Brain microvascular endothelial cell (primary cell): ENCODE data around the gene MEF2A.

Source experiments
- DNase-seq: peaks from one replicate; pipeline ENCODE4 v3.0.0-alpha.2; 2020
- H3K27ac ChIP-seq: fragments of 250-450 bp; sonication (Bioruptor Pico); 2 replicates; pipeline ENCODE4 v1.5.1; 2020; ENCODE audit warnings: mild to moderate bottlenecking, moderate library complexity
- H3K27me3 ChIP-seq: fragments of 250-450 bp; sonication (Bioruptor Pico); replicated peaks from 2 replicates; pipeline ENCODE4 v1.5.1; 2020; ENCODE audit warnings: mild to moderate bottlenecking
- H3K36me3 ChIP-seq: fragments of 250-450 bp; sonication (Bioruptor Pico); replicated peaks from 2 replicates; pipeline ENCODE4 v1.5.1; 2020; ENCODE audit warnings: mild to moderate bottlenecking
- H3K4me3 ChIP-seq: 2 replicates; pipeline ENCODE4 v1.5.1; 2011; ENCODE audit warnings: low read depth, mild to moderate bottlenecking, control low read depth, low read length, moderate library complexity
- CTCF ChIP-seq: IDR thresholded peaks from 2 replicates; pipeline ENCODE4 v1.5.1; 2011; ENCODE audit warnings: low read depth, mild to moderate bottlenecking, moderate library complexity, low read length, control low read depth, inconsistent platforms; ENCODE audit errors: missing control alignments
- in situ Hi-C: cut with HindIII; loops from 2 replicates; pipeline ENCODE4 v1.10.0; 2017; ENCODE audit warnings: low sequenced_read_pairs, low pct_ligation_motif_present

MEF2A gene

GRCh38 chr15:99613481-99613880, 47.7 kb downstream of the MEF2A start:
- TF ChIP-seq CTCF = no peak
- DNase-seq = no peak
- in situ Hi-C loops = no loop called here
- no peak overlapping the region for H3K4me3 ChIP-seq
- no peak overlapping the region for H3K27ac ChIP-seq
- no peaks in the 10 kb centered on the region for H3K36me3 ChIP-seq
- H3K27me3 ChIP-seq = no peaks in the 10 kb centered on the region

- DNase-seq = no peak
- Histone ChIP-seq H3K27ac (no peak overlapping the region), H3K4me3 (no peak overlapping the region), H3K36me3 (no peaks in the 10 kb centered on the region), H3K27me3 (no peaks in the 10 kb centered on the region)
- TF ChIP-seq CTCF = no peak
- in situ Hi-C loops = no loop called here
Measured at GRCh38 chr15:99613887-99614647, 48.3 kb downstream of the MEF2A start.

GRCh38 chr15:99614749-99615288, 49.0 kb downstream of the MEF2A start:
- no peak for DNase-seq
- Histone ChIP-seq H3K27me3 (no peaks in the 10 kb centered on the region), H3K27ac (no peak overlapping the region), H3K36me3 (no peaks in the 10 kb centered on the region), H3K4me3 (no peak overlapping the region)
- in situ Hi-C loops = no loop called here
- TF ChIP-seq CTCF = no peak

GRCh38 chr15:99615460-99615859, 49.7 kb downstream of the MEF2A start:
- no peaks in the 10 kb centered on the region for H3K36me3 ChIP-seq
- H3K4me3 ChIP-seq = no peak overlapping the region
- no peak for DNase-seq
- TF ChIP-seq CTCF = no peak
- H3K27me3 ChIP-seq = no peaks in the 10 kb centered on the region
- no peak overlapping the region for H3K27ac ChIP-seq
- in situ Hi-C loops = no loop called here

- H3K4me3 ChIP-seq = no peak overlapping the region
- H3K27me3 ChIP-seq = no peaks in the 10 kb centered on the region
- DNase-seq = no peak
- in situ Hi-C loops = no loop called here
- H3K27ac ChIP-seq = no peak overlapping the region
- no peak for TF ChIP-seq CTCF
- H3K36me3 ChIP-seq = no peaks in the 10 kb centered on the region
Measured at GRCh38 chr15:99616129-99616528, 50.3 kb downstream of the MEF2A start.

- no peak overlapping the region for H3K4me3 ChIP-seq
- DNase-seq = no peak
- no peaks in the 10 kb centered on the region for H3K27me3 ChIP-seq
- in situ Hi-C loops = no loop called here
- no peaks in the 10 kb centered on the region for H3K36me3 ChIP-seq
- H3K27ac ChIP-seq = no peak overlapping the region
- TF ChIP-seq CTCF = no peak
Measured at GRCh38 chr15:99616773-99617342, 51.1 kb downstream of the MEF2A start.
